ENCODE measurements around the gene HDX.

HDX gene

GRCh38 chrX:84475101-84475500, 27.2 kb downstream of the HDX start:
- TF ChIP-seq CTCF (IDR thresholded peaks at IDR 0.05; ENCODE audit: low read depth, low read length): no peak
- no peak for DNase-seq (ENCODE audit: extremely low read depth, low read depth)

- no peak for TF ChIP-seq CTCF (IDR thresholded peaks at IDR 0.05; ENCODE audit: low read depth, low read length)
Observed at GRCh38 chrX:84469226-84469625, 33.0 kb downstream of the HDX start.

DNA sequence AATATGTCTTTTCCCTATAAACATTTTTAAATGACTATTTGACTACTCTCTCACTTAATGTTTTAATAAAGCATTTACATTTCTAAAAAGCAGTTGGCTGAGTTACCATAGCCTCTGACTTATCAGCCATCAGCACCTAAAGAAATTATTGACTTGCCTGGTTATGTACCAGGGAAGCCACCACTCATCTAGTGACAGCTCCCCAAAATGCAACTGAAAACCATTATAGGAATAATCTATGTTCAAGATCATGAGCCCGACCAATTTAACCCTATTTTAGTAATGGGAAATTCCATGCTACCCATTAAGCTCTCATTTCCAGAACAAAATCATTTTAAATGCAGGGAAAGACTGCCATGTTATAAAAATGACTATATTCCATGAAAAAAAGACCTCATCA, 34.4 kb downstream of the HDX start:
- TF ChIP-seq CTCF (IDR thresholded peaks at IDR 0.05; ENCODE audit: low read depth, low read length): no peak
- no peak for DNase-seq (ENCODE audit: extremely low read depth, low read depth)

More at GRCh38 chrX:84469226-84469625, 33.0 kb downstream of the HDX start:
- no peak for DNase-seq (ENCODE audit: extremely low read depth, low read depth)

DNA sequence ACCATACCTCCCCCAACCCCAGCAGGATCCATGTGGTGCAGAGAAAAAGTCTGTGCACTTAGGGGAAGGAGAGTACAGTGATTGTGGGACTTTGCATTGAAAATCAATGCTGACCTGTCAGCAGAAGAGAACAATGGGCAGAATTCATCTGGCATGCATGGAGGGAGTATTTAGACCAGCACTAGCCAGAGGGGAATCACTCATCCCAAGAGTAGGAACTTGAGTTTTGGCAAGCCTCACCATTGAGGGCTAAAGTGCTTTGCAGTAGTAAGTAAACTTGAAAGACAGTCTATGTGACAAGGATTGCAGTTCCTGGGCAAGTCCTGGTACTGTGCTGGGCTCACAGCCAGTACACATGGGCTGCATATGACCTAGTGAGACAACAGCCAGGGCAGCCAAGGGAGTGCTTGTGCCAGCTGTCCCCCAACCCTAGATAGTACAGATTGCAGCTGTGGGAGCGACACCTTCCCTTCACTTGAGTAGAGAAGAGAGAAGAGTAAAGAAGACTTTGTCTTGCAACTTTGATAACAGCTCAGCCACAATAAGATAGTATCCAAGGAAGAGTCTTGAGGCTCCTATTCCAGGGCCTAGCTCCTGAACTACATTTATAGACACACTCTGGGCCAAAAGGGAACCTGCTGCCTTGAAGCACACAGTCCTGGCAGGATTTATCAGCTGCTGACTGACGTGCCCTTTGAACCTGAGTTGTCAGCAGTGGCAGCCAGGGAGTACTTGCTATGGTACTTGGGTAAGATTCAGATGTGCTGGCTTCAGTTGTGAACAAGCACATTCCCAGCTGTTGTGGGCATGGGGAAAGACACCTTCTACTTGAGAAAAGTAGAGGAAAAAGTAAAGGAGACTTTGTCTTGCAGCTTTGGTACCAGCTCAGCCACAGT, 48.7 kb downstream of the HDX start:
- no peak for DNase-seq (ENCODE audit: extremely low read depth, low read depth)

DNA sequence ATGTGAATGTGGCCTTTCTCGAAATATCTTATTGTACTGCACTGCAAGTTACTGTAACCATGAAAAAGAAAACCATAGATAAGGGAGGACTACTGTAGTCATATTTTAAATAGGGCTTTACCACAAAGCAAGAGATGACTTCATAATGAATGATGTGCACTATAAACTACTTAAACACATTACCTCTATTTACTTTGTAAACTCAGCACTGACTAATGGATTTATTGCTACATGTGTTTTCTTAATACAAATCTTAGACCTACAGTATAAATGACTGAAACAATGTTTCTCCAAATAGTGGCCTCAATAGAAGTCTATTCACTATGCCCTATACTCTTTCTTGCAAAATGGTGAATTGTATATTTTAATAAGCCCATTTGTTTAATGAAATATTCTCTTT, 61.1 kb downstream of the HDX start:
- no peak for TF ChIP-seq CTCF (IDR thresholded peaks at IDR 0.05; ENCODE audit: low read depth, low read length)
- no peak for DNase-seq (ENCODE audit: extremely low read depth, low read depth)

More for the DNA sequence above, 48.7 kb downstream of the HDX start:
- TF ChIP-seq CTCF (IDR thresholded peaks at IDR 0.05; ENCODE audit: low read depth, low read length): no peak

DNA sequence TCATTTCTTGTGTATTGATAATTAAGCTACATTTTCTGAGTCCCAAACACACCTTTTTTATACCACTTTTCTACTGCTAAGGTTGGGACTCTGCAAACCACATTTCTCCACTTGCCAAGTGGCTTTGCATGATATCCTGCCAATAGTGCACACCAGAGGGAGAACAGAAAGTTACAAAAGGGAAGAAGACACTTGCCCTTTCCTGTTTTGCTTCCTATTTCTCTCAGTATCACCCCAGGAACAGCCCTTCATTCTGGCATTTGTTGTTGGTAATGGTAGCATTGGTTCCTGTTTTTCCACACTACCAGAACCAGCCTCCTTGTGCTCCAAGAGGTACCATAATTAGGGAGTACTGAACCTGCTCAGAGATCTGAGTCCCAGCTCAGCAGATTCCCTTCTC, 87.1 kb downstream of the HDX start:
- no peak for TF ChIP-seq CTCF (IDR thresholded peaks at IDR 0.05; ENCODE audit: low read depth, low read length)
- DNase-seq (ENCODE audit: extremely low read depth, low read depth): no peak

DNA sequence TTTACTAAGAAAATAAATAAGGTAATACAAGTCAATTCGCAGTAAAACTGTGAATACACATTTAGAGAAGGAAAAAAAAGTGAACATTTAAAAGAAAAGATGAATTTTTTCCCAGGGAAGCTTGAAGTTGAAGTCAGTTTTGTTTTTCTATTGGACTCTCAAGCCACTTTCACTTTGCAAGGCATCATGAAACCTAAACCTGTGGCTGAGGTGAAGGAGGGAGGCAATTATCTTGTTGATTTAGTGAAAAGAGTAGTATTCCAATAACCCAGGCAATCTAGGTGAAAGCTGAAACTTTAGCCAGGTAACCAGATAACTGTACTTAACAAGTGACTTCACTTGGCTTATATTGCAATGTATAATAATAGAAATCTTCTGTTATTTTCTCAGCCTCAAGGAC, 138.6 kb downstream of the HDX start:
- TF ChIP-seq CTCF (IDR thresholded peaks at IDR 0.05; ENCODE audit: low read depth, low read length): no peak
- no peak for DNase-seq (ENCODE audit: extremely low read depth, low read depth)

All from AG09319 (cell line).